Activated CD4-positive, alpha-beta T cell treated with anti-CD3 and anti-CD28 coated beads, Interleukin-2, amount 50 U/mL, for 24 hours (primary cell): ENCODE data around the gene BMAL1.
"Not testable (repeated sequence)": the region's sequence is repeated elsewhere in the genome, so short reads cannot be mapped to it uniquely, and the experiment has no call there.

Experiments used
- DNase-seq, 2 donors: peaks; one replicate each; pipeline ENCODE4 v3.0.0-alpha.2; 2020; ENCODE audit warnings: low read depth in 1 of 2, low spot score in 1 of 2

BMAL1 gene

DNA sequence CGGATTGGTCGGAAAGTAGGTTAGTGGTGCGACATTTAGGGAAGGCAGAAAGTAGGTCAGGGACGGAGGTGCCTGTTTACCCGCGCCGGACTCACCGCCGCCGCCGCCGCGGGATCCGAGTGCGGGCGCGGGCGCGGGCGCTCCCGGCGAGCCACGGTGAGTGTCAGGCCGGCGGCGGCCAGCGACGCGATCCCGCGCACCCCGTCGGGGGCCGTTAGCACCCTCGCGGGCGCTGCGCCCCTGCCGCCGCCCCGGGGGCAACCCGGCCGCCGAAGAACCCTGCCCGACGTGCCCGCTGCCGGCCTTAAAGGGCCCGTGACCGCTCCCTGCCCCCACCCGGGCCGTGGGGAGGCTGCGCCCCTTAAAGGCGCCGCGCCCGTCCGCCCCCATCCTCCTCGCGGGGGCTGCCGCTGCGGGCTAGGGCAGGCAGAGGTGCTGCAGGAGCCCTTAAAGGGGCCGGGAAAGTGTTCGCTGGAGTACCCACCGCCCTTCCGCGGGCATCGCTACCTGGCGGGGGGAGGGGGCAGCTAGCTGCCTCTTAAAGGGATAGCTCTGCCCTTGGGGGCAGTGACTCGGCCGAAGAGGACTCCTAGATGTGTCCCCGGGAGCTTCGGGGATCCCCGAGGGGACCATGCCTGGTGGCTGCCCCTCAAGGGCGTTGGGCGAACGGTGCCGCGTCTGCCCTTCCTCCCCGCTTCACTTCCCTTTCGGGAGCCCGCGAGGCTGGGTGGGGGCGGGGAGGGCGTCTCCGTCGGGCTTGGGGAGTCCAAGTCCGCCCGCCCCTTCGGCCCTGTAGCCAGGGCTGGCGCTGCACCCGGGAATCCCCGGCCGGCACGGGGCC lies at the start of gene BMAL1:
Gene BMAL1, plus strand, starts transcription at position 23 of the 841 bp plus-strand sequence. CDS start 76,519 bp downstream, outside the sequence.
- DNase-seq, result peak; percentile 26 to 28

GRCh38 chr11:13228572-13228971 lies 49.0 kb upstream of the BMAL1 start:
- DNase-seq, result no peak

DNA sequence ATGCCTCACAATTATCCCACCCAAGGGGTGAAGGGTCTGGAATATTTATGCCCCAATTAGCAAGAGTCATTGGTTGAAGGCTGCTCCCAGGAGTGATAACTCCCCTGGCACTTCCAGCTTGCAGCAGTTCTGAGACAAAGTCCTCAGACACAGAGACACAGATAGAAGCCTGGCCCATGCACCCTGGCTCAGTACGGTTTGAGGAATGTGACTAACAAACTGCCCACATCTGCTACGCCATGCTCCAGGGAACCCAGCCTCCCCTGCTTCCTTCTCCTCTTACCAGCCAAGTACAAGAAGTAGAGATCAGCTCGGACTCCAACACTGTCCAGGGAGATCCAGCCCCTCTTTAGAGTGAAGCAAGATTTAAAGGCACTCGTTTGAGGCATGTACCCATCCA lies 48.5 kb upstream of the BMAL1 start:
- no peak for DNase-seq

DNA sequence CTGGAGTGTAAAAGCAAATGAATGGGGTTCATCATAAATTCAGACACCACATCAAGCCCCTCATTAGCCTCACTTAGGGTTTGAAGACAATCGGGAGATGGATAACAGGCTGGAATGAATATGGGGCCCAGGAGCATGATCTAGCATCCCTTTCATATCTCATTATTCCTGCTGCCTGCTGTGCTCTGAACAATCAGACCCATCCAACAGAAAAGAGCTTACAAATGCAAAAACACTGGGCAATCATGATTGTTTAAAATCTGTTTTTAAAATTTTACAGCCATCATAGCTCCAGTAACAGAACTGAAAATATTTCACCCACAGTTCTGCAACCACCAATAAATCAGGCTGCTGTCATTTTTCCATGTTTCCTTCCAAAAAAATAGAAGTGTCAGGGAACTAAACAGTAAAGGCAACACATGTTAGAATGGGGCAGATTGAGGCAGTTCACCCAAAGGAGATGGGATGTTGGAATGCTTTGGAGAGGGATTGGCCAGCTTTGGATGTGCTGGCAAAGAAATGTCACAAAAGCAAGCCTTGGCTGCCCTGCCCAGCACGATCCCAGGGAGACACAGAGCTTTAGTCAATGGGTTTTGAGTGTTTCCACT lies 47.8 kb upstream of the BMAL1 start:
- no peak for DNase-seq

GRCh38 chr11:13233173-13233745 lies 44.3 kb upstream of the BMAL1 start:
- no peak for DNase-seq

DNA sequence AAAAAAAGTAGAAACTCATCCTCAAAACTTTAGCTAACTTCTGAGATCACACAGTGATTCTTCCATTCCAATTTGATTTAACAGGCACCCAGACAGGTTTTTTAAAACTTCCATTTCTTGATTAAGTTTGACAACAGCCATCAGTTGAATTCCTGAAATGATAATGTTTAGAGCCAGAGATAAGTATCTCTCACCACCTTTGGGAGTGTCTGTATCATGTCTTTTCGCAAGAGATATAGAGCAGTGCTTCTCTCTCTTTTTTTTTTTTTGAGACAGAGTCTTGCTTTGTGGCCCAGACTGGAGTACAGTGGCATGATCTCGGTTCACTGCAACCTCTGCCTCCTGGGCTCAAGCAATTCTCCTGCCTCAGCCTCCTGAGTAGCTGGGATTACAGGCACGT lies 41.7 kb upstream of the BMAL1 start:
- no peak for DNase-seq

DNA sequence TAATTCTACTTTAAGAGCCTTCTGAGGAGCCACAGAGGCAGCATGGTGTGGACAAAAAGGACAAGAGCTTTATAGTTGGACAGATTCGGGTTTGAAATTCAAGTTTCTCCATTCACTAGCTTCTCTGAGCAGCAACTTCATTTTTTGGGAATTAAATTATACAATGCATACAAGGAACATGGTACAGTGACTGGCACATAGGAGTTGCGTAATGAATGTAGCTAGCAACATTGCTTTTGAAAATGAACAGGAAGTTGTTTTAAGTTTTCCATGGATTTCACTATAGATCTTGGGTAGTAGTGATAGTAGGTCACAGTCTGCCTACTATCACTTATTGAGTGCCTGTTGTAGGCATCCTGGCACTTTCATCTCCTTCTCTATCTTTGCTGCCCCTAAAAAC lies 41.0 kb upstream of the BMAL1 start:
- no peak for DNase-seq

DNA sequence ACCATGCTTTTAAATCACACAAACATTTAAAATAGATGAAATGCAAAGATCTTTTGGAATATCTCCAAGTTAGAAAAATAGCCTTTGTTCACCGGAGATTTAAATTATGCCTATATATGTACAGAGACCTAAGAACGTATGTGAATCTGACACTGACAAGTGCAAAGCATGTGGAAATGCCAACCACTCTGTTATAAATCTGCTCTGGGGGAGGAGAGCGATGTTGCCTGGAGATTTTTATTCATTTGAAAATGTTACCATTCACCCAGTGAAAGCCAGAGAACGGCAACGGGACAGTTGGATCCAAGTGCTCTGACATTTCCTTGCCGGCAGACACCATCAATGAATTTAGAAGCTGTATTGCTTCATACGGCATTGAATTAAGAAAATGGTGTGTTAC lies 39.8 kb upstream of the BMAL1 start:
- no peak for DNase-seq

DNA sequence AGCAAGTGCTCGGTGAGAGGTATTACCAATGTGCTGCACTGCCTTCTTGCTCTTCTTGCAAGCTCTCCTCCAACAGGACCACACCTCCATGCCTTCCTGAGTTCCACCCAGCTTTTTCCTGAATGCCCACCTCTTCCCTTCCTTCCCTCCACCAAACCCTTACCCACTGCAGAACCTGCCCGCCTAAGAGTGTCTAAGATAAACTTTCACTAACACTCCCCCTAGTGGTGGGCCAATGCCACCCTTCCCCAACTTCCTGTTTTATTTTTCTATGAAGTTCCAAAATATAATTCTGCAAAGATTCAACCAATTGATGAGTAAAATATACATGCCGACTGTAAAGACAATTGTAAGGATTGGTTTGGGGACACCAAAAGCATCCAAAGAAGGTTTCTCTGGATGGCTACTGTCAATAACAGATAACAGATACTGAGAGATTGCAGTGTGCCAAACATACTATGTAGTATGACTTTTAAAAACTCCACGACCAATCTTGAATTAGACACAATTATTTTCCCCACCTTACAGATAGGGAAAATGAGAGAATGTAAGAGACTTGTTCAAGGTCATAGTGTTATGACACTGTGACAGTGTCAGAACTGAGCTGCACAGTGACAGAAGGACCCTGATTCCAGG lies 38.6 kb upstream of the BMAL1 start:
- peak; percentile 12 to 40 for DNase-seq

DNA sequence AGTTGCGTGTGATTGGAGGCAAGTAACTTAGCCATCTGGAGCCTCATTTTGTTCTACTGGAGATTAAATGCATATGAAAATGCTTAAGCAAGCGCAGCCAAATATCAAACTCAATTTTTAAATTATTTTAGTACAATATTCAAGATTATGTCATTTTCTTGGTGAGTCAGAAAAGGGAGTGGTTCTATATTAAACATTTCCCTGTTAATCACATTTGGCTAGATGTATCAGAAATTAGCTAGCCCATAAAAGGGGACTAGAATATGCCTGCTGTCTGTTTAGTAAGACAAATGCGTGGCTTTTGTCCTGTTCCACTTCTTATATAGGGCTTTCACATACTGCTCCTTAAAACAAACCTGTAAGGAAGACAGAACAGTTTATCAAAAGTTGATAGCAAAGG lies 35.0 kb upstream of the BMAL1 start:
- no peak for DNase-seq

DNA sequence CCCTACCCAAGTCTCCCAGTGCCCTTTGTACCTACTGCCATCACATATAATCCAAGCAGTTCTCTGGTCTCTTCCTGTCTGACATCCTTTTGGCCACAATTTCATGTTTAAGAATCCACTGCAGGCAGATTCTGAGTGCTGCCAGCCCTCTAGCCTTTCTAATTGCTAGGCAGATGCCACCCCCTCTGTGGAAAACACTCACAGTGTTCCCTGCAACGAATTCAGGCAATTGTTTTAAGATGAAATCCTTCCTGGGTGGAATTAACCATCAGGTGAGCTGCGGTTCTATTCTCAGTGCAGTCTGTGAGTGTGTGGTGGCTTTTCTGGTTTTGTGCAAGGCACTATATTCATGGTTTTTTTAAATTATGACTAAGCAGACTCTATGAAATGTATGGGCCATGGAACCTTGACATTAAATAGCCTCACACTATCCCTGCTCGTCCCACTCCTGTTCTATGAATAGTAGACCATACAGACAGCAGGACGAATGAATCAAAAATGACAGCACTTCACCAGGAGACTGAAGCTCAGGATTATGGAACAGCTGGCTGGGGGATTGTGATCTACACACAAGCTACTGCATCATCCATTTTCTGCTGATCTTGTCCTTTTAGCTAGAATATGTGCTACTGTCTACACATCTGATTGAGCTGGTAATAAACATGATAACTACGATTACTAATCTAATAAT lies 29.8 kb upstream of the BMAL1 start:
- DNase-seq, result no peak

GRCh38 chr11:13249177-13249576 lies 28.4 kb upstream of the BMAL1 start:
- DNase-seq, result no peak

DNA sequence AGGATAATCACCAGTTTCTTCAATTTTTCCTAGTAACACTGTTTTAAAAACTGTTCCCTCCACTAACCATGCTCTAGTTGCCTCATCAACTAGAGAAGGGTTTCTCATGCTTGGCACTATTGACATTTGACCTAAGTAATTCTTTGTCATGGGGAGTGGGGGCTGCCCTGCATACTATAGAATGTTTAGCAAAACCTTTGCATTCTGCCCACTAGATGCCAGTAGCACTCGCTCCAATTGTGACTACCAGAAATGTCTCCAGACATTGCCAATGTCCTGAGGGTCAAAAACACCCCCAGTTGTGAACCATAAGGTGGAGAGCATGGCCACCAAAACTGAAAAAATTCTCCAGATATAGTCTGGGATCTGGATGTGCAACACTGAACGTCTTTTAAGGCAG lies 27.6 kb upstream of the BMAL1 start:
- no peak for DNase-seq

DNA sequence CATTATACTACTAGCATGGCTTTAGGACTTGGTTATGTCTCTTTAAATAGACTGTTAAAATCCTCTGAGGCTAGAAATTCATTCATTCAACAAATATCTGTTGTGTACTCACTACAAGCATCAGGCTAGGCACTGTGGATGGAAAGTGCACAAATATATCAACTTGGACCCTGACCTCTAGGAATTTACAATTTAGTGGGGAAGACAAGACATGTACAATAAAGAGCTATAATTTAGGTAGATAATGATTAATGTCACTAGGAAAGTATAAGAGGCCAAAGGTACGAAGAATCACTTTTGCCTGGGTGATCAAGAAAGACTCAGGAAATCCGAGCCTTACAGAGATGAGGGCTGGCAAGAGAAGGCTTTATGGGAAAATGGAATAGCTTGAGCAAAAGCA lies 25.6 kb upstream of the BMAL1 start:
- no peak for DNase-seq

- no peak for DNase-seq
Measured at GRCh38 chr11:13252438-13252837, 25.2 kb upstream of the BMAL1 start.

DNA sequence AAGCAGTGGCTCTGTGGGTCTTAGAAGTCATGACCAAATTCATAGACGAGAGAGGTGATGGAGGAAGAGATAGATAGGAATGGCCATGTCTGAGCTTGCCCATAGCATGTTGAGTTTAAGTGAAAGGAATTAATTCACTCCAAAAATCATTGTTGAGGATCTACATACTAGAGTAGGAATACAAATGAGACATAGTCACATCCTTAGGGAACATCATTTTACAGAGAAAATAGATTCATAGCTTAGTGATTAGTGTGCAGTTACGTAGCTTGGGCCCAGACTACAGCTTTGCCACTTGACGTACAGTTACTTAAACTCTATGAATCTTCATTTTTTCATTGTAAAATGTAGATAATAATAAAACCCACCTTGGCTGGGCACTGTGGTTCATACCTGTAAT lies 21.4 kb upstream of the BMAL1 start:
- no peak for DNase-seq

DNA sequence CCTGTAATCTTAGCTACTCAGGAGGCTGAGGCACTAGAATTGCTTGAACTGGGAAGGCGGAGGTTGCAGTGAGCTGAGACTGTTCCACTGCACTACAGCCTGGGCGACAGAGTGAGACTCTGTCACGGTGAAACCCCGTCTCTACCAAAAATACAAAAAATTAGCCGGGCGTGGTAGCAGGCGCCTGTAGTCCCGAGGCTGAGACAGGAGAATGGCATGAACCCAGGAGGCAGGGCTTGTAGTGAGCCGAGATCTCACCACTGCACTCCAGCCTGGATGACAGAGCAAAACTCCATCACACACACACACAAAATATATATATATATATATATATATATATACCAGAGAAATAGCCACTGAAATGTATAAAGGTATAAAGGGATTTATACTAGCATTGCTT lies 19.5 kb upstream of the BMAL1 start:
- DNase-seq, result not testable (repeated sequence)

GRCh38 chr11:13258855-13259254 lies 18.7 kb upstream of the BMAL1 start:
- DNase-seq, result no peak

- no peak for DNase-seq
Measured at GRCh38 chr11:13259374-13259773, 18.2 kb upstream of the BMAL1 start.

- no peak for DNase-seq
Measured at GRCh38 chr11:13260201-13260962, 17.2 kb upstream of the BMAL1 start.
